HCT116 (cell line): ENCODE data around the gene PTPN4. TPM values are rescaled to one million over a fixed set of nuclear protein-coding genes. Genes with fewer than 3 reads are reported as not detected.

ENCODE experiments used
- ATAC-seq: fragments of 200-7000 bp; cut with Tn5 transposase; 2 replicates; pipeline ENCODE4 v1.9.1; 2020; ENCODE audit warnings: mild to moderate bottlenecking, moderate library complexity
- BruUV-seq: library from RNA; stranded (reverse); fragments of 400-500 nt; replicated peaks from 2 replicates; lab custom pipeline; 2021; lab: Mats Ljungman, UMichigan
- CTCF ChIA-PET: fragments of 300-600 bp; sonication (Branson Sonifier 250); formaldehyde crosslinking; loops from one replicate; lab custom pipeline; 2021; ENCODE audit warnings: antibody characterized with exemption; lab: Charles Lee
- POLR2A ChIA-PET: fragments of 300-600, 350-600 bp; sonication (Branson Sonifier 250); formaldehyde crosslinking; loops from one replicate; lab custom pipeline; 2021; ENCODE audit warnings: antibody characterized with exemption; lab: Charles Lee
- RAD21 ChIA-PET, 2 experiments: fragments of 300-600 bp; sonication (Branson Sonifier 250); formaldehyde crosslinking; loops; one replicate each; lab custom pipeline; 2023; ENCODE audit warnings: low total read pairs in 2 of 2; ENCODE audit not compliant: uncharacterized antibody in 2 of 2, unreplicated experiment in 2 of 2, low non-redundant PET in 1 of 2; lab: Charles Lee
- DNase-seq: peaks from one replicate; pipeline ENCODE4 v3.0.0-alpha.2; 2010; ENCODE audit warnings: low read depth, low spot score
- H2AFZ ChIP-seq: fragments of 200-600 bp; shearing (Covaris generic), sonication (generic); 2 replicates; pipeline ENCODE4 v1.6.1; 2017; ENCODE audit warnings: low read depth, mixed run types, mixed read lengths, antibody characterized with exemption, low read length; ENCODE audit not compliant: poor library complexity, severe bottlenecking
- H3K27ac ChIP-seq: 2 replicates; pipeline ENCODE4 v1.5.1; 2012; ENCODE audit warnings: low read depth, low read length
- H3K27me3 ChIP-seq: fragments of 200-600 bp; sonication (generic); 2 replicates; pipeline ENCODE4 v1.6.1; 2016; ENCODE audit warnings: mixed run types, low read length, mixed read lengths; ENCODE audit not compliant: insufficient read depth
- H3K36me3 ChIP-seq, 2 experiments: fragments of 200-500 bp in 1 of 2; fragments of 200-600 bp in 1 of 2; sonication (Bioruptor generic) in 1 of 2; sonication (generic) in 1 of 2; 2 replicates each; pipeline versions ENCODE4 v1.5.1 to v1.6.1; 2014 to 2016; ENCODE audit warnings: low read length in 2 of 2, inconsistent platforms in 1 of 2, mixed read lengths in 1 of 2, mixed run types in 1 of 2; ENCODE audit not compliant: insufficient read depth in 2 of 2, control insufficient read depth in 1 of 2
- H3K4me1 ChIP-seq, 2 experiments: fragments of 200-600 bp in 1 of 2; sonication (generic) in 1 of 2; 2 replicates each; pipeline versions ENCODE4 v1.5.1 to v1.6.1; 2012 to 2017; ENCODE audit warnings: low read length in 2 of 2, inconsistent platforms in 1 of 2, mild to moderate bottlenecking in 1 of 2, mixed read lengths in 1 of 2, mixed run types in 1 of 2, moderate library complexity in 1 of 2; ENCODE audit not compliant: insufficient read depth in 2 of 2, control insufficient read depth in 1 of 2
- H3K4me2 ChIP-seq: fragments of 200-600 bp; sonication (generic); 2 replicates; pipeline ENCODE4 v1.6.1; 2017; ENCODE audit warnings: mixed run types, low read length, mixed read lengths
- H3K4me3 ChIP-seq, 2 experiments: fragments of 200-600 bp in 1 of 2; sonication (generic) in 1 of 2; replicated peaks in 1 of 2; 2 replicates each; pipeline ENCODE4 v1.5.1; 2011 to 2016; ENCODE audit warnings: low read length in 2 of 2, control low read depth in 1 of 2, low read depth in 1 of 2, mild to moderate bottlenecking in 1 of 2, mixed read lengths in 1 of 2, mixed run types in 1 of 2
- H3K79me2 ChIP-seq: fragments of 200-600 bp; sonication (generic); 2 replicates; pipeline ENCODE4 v1.6.1; 2017; ENCODE audit warnings: mild to moderate bottlenecking, mixed run types, low read length, moderate library complexity, mixed read lengths; ENCODE audit not compliant: insufficient read depth
- H3K9ac ChIP-seq: fragments of 200-600 bp; sonication (generic); 2 replicates; pipeline ENCODE4 v1.6.1; 2016; ENCODE audit warnings: low read length, mixed read lengths
- H3K9me2 ChIP-seq: fragments of 200-600 bp; sonication (generic), shearing (Covaris generic); 2 replicates; pipeline ENCODE4 v1.6.1; 2017; ENCODE audit warnings: mixed run types, mild to moderate bottlenecking, moderate library complexity; ENCODE audit not compliant: insufficient read depth
- H3K9me3 ChIP-seq, 2 experiments: fragments of 200-500 bp in 1 of 2; fragments of 200-600 bp in 1 of 2; sonication (Bioruptor generic) in 1 of 2; sonication (generic) in 1 of 2; 2 replicates each; pipeline ENCODE4 v1.6.1; 2014 to 2017; ENCODE audit warnings: low read length in 2 of 2, mixed read lengths in 2 of 2, inconsistent platforms in 1 of 2, low read depth in 1 of 2, mild to moderate bottlenecking in 1 of 2, mixed run types in 1 of 2, moderate library complexity in 1 of 2; ENCODE audit not compliant: control insufficient read depth in 1 of 2, insufficient read depth in 1 of 2
- H4K20me1 ChIP-seq: fragments of 200-600 bp; sonication (generic), shearing (Covaris generic); 2 replicates; pipeline ENCODE4 v1.6.1; 2017; ENCODE audit warnings: mixed run types, mild to moderate bottlenecking, moderate library complexity; ENCODE audit not compliant: insufficient read depth
- ATF3 ChIP-seq: IDR thresholded peaks from 2 replicates; pipeline ENCODE4 v1.6.1; 2012
- CTCF ChIP-seq, 3 experiments: fragments of 200-600 bp in 1 of 3; sonication (generic) in 1 of 3; IDR thresholded peaks in 2 of 3; conservative IDR thresholded peaks in 1 of 3; 2 replicates each; pipeline ENCODE4 v1.5.1; 2012 to 2017; ENCODE audit warnings: low read depth in 2 of 3, low read length in 2 of 3, antibody characterized with exemption in 1 of 3, borderline replicate concordance in 1 of 3, control low read depth in 1 of 3, mild to moderate bottlenecking in 1 of 3, mixed read lengths in 1 of 3, mixed run types in 1 of 3, moderate library complexity in 1 of 3; ENCODE audit not compliant: insufficient read depth in 1 of 3
- EGR1 ChIP-seq: IDR thresholded peaks from 2 replicates; pipeline ENCODE4 v1.6.1; 2012; ENCODE audit warnings: low read depth
- JUND ChIP-seq: IDR thresholded peaks from 2 replicates; pipeline ENCODE4 v1.6.1; 2012
- POLR2AphosphoS5 ChIP-seq: IDR thresholded peaks from 2 replicates; pipeline ENCODE4 v1.6.1; 2011; ENCODE audit warnings: mild to moderate bottlenecking, low read depth, low read length, moderate library complexity
- SIN3A ChIP-seq: IDR thresholded peaks from 2 replicates; pipeline ENCODE4 v1.6.1; 2012; ENCODE audit warnings: low read depth
- SRF ChIP-seq: IDR thresholded peaks from 2 replicates; pipeline ENCODE4 v1.6.1; 2012; ENCODE audit warnings: low read depth
- TCF7L2 ChIP-seq: IDR thresholded peaks from 2 replicates; pipeline ENCODE4 v1.7.0; 2011; ENCODE audit warnings: borderline replicate concordance, inconsistent platforms; ENCODE audit not compliant: insufficient read depth, insufficient read length; ENCODE audit errors: extremely low read depth
- YY1 ChIP-seq: IDR thresholded peaks from 2 replicates; pipeline ENCODE4 v1.6.1; 2011; ENCODE audit warnings: low read length, low read depth, moderate library complexity, mild to moderate bottlenecking; ENCODE audit not compliant: insufficient replicate concordance; ENCODE audit errors: extremely low read depth
- intact Hi-C: fragments of 100-400 bp; cut with micrococcal nuclease; formaldehyde crosslinking; loops from 2 replicates; pipeline ENCODE4 v1.10.0; 2022
- total RNA-seq: library from RNA; stranded (reverse); gene quantifications from one replicate; pipeline ENCODE4 v1.2.1, GENCODE V29; 2021; ENCODE audit not compliant: unreplicated experiment

The PTPN4 gene
- total RNA-seq, 1 experiment from 2014 or later = 38.4 TPM

GRCh38 chr2:119721904-119722303 lies 37.8 kb upstream of the PTPN4 start:
- H3K9ac ChIP-seq = no peak overlapping the region
- no peak overlapping the region for H3K27ac ChIP-seq
- intact Hi-C loops = no loop called here
- RAD21 ChIA-PET = no interaction called here
- H3K4me3 ChIP-seq = no peak overlapping the region
- ATAC-seq = no peak
- H3K79me2 ChIP-seq = no peaks in the 10 kb centered on the region
- H3K4me2 ChIP-seq = no peak overlapping the region
- no peaks in the 10 kb centered on the region for H3K4me1 ChIP-seq
- POLR2A ChIA-PET = no interaction called here
- H3K9me3 ChIP-seq = no peaks in the 10 kb centered on the region; a peak in 1 of 4 replicates
- BruUV-seq = no TSS peak
- no peak for DNase-seq
- no peak overlapping the region for H2AFZ ChIP-seq
- H3K27me3 ChIP-seq = no peaks in the 10 kb centered on the region
- H3K36me3 ChIP-seq = no peaks in the 10 kb centered on the region
- no peaks in the 10 kb centered on the region for H3K9me2 ChIP-seq
- no peaks in the 10 kb centered on the region for H4K20me1 ChIP-seq
- CTCF ChIA-PET = no interaction called here
- TF ChIP-seq ATF3 = no peak
- no peak for TF ChIP-seq SIN3A
- TF ChIP-seq SRF = no peak
- TF ChIP-seq YY1 = no peak
- TF ChIP-seq JUND = no peak
- TF ChIP-seq CTCF (IDR thresholded peaks at IDR 0.05 in 2 of 3, conservative IDR thresholded peaks at IDR 0.05 in 1 of 3; ENCODE audit: borderline replicate concordance in 1 of 3, insufficient read depth in 1 of 3, low read depth in 2 of 3, low read length in 2 of 3) = no peak

- H2AFZ ChIP-seq = no peak overlapping the region
- H4K20me1 ChIP-seq = no peaks in the 10 kb centered on the region
- no peak overlapping the region for H3K9ac ChIP-seq
- DNase-seq (no peak), ATAC-seq (no peak)
- H3K27ac ChIP-seq = no peak overlapping the region
- H3K27me3 ChIP-seq = no peaks in the 10 kb centered on the region
- CTCF ChIA-PET = no interaction called here
- H3K79me2 ChIP-seq = no peaks in the 10 kb centered on the region
- H3K9me2 ChIP-seq = no peaks in the 10 kb centered on the region
- RAD21 ChIA-PET = no interaction called here
- TF ChIP-seq TCF7L2 (no peak), EGR1 (no peak), POLR2AphosphoS5 (no peak)
- no peak overlapping the region for H3K4me2 ChIP-seq
- intact Hi-C loops = no loop called here
- H3K36me3 ChIP-seq = no peaks in the 10 kb centered on the region
- H3K4me1 ChIP-seq = no peaks in the 10 kb centered on the region
- POLR2A ChIA-PET = no interaction called here
- H3K4me3 ChIP-seq = no peak overlapping the region
- BruUV-seq = no TSS peak
- H3K9me3 ChIP-seq = no peaks in the 10 kb centered on the region; a peak in 1 of 4 replicates
Measured at GRCh38 chr2:119723186-119723585, 36.5 kb upstream of the PTPN4 start.
